Mesangial cell (primary cell): ENCODE results near the gene ZNF215. TPM values are rescaled to one million over a fixed set of nuclear protein-coding genes. Genes with fewer than 3 reads are reported as not detected.

Experiments used
- total RNA-seq: library from RNA; depleted of rRNA; stranded (reverse); fragments of >200 nt; gene quantifications from 2 replicates; pipeline ENCODE4 v1.2.3, GENCODE V29; 2015

Gene ZNF215
- 2.0 and 2.3 TPM in 2 replicates for total RNA-seq

DNA sequence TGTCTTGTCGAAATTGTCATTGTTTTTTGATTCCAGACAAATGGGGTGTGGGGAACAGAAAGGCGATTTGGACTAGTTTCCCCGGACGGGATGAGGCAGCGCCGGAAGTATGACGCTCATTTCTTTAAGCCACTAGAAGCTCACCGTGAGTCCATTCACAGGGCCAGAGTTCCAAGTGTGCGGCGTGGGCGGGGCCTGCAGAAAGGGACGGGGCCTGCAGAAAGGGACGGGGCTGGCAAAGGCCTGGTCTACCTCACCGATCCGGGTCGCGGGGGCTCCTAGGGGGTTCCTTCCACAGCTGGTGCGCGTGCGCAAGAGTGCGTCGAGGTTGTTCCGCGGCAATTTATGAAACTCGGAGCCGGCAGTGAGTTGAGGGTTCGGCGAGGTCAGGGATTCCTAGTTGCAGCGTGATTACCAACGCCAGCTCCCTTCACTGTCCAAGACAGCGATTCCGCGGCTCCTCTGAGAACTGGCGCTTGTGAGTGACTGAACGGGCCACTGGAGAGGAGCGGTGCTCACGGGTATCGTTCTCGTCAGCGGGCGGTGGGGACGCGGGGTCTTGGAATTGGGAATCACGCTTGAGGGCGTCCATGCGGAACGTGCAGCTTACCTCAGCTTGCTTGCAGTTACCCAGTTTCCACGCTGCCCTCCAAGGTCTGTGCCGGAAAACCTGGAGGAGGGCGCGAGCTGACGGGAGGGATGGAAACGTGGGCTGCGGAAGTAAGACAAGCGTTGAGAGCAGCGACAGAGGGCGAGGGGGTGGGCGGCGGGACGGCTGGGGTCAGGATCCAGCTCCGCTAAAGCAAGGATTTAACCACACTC is at the start of gene ZNF215:
Gene ZNF215, plus strand, starts transcription at position 219 of the 822 bp plus-strand sequence. CDS start 5,847 bp downstream, outside the sequence.

GRCh38 chr11:6892400-6892799 is 33.8 kb upstream of the ZNF215 start, which contains the start of gene OR2D2:
OR2D2 (minus strand) TSS chr11:6892500; CDS start chr11:6892500, 0 bp downstream.

GRCh38 chr11:6920702-6921101 is 5.5 kb upstream of the ZNF215 start, which contains the start of gene OR2D3:
OR2D3 (plus strand) TSS chr11:6921002; CDS start chr11:6921002, 0 bp downstream.

Other genes starting within 250 kb of the ZNF215 start
- 33.7 and 54.8 TPM in 2 replicates for gene MRPL17, start 243.1 kb upstream of the ZNF215 start, total RNA-seq
- gene OR2AG2, start 154.4 kb upstream of the ZNF215 start, total RNA-seq = under 0.01 and 0.13 TPM in 2 replicates
- not detected in 2 replicates for gene OR2AG1, start 143.4 kb upstream of the ZNF215 start, total RNA-seq
- gene OR6A2, start 126.7 kb upstream of the ZNF215 start, total RNA-seq = not detected in 2 replicates
- not detected in 2 replicates for gene OR10A5, start 80.7 kb upstream of the ZNF215 start, total RNA-seq
- gene OR10A2, start 63.4 kb upstream of the ZNF215 start, total RNA-seq = not detected in 2 replicates
- gene OR10A4, start 49.8 kb upstream of the ZNF215 start, total RNA-seq = not detected in 2 replicates
- not detected in 2 replicates for gene OR2D2, start 33.9 kb upstream of the ZNF215 start, total RNA-seq
- gene OR2D3, start 5.4 kb upstream of the ZNF215 start, total RNA-seq = not detected in 2 replicates
- gene ZNF214, start 93.9 kb downstream of the ZNF215 start, total RNA-seq = 0.65 and 1.5 TPM in 2 replicates
- gene NLRP14, start 94.1 kb downstream of the ZNF215 start, total RNA-seq = not detected in 2 replicates
- not detected in 2 replicates for gene RBMXL2, start 162.6 kb downstream of the ZNF215 start, total RNA-seq